ENCODE results near the gene PLEKHM3.

PLEKHM3 gene

GRCh38 chr2:207784898-207785297 is 240.4 kb downstream of the PLEKHM3 start:
- H3K36me3 ChIP-seq (replicated peaks; ENCODE audit: low read depth, low read length) = no peaks in the 10 kb centered on the region
- H3K4me3 ChIP-seq (ENCODE audit: low read length) = no peak overlapping the region
- no peak overlapping the region for H3K9ac ChIP-seq (ENCODE audit: low read length)
- H2AFZ ChIP-seq (ENCODE audit: low read depth, low read length) = no peak overlapping the region
- TF ChIP-seq CTCF (IDR thresholded peaks at IDR 0.05; ENCODE audit: low read depth, low read length) = no peak
- no peak for TF ChIP-seq EZH2phosphoT487 (IDR thresholded peaks at IDR 0.05; ENCODE audit: low read depth)
- peaks cover 10% of the 10 kb centered on the region for H3K4me1 ChIP-seq (ENCODE audit: low read length)
- no peaks in the 10 kb centered on the region for H3K79me2 ChIP-seq (ENCODE audit: low read length)
- H4K20me1 ChIP-seq (ENCODE audit: insufficient read depth, low read length) = no peaks in the 10 kb centered on the region
- no peak overlapping the region for H3K27ac ChIP-seq (ENCODE audit: low read length)
- no peak overlapping the region for H3K4me2 ChIP-seq (ENCODE audit: low read length)
- no peaks in the 10 kb centered on the region for H3K9me3 ChIP-seq (ENCODE audit: insufficient read depth, low read length)
- no peaks in the 10 kb centered on the region; the same call in none of the 2 replicates for H3K27me3 ChIP-seq (ENCODE audit: low read depth, low read length)

- H3K4me3 ChIP-seq (ENCODE audit: low read length) = no peak overlapping the region
- no peaks in the 10 kb centered on the region for H4K20me1 ChIP-seq (ENCODE audit: insufficient read depth, low read length)
- no peak for TF ChIP-seq EZH2phosphoT487 (IDR thresholded peaks at IDR 0.05; ENCODE audit: low read depth)
- TF ChIP-seq CTCF (IDR thresholded peaks at IDR 0.05; ENCODE audit: low read depth, low read length) = no peak
- no peak overlapping the region for H3K9ac ChIP-seq (ENCODE audit: low read length)
- no peaks in the 10 kb centered on the region for H3K9me3 ChIP-seq (ENCODE audit: insufficient read depth, low read length)
- no peak overlapping the region for H2AFZ ChIP-seq (ENCODE audit: low read depth, low read length)
- peaks cover 10% of the 10 kb centered on the region for H3K4me1 ChIP-seq (ENCODE audit: low read length)
- no peak overlapping the region for H3K27ac ChIP-seq (ENCODE audit: low read length)
- H3K27me3 ChIP-seq (ENCODE audit: low read depth, low read length) = no peaks in the 10 kb centered on the region; the same call in none of the 2 replicates
- no peaks in the 10 kb centered on the region for H3K36me3 ChIP-seq (replicated peaks; ENCODE audit: low read depth, low read length)
- no peaks in the 10 kb centered on the region for H3K79me2 ChIP-seq (ENCODE audit: low read length)
- peak overlapping the region; percentile 38 for H3K4me2 ChIP-seq (ENCODE audit: low read length)
Measured at GRCh38 chr2:207783514-207783913, 241.8 kb downstream of the PLEKHM3 start.

GRCh38 chr2:207782238-207783030 is 242.9 kb downstream of the PLEKHM3 start:
- H3K27me3 ChIP-seq (ENCODE audit: low read depth, low read length) = no peaks in the 10 kb centered on the region; the same call in none of the 2 replicates
- no peak overlapping the region for H3K27ac ChIP-seq (ENCODE audit: low read length)
- H2AFZ ChIP-seq (ENCODE audit: low read depth, low read length) = no peak overlapping the region
- H3K4me3 ChIP-seq (ENCODE audit: low read length) = no peak overlapping the region
- H3K4me1 ChIP-seq (ENCODE audit: low read length) = peaks cover 10% of the 10 kb centered on the region
- H3K4me2 ChIP-seq (ENCODE audit: low read length) = no peak overlapping the region
- no peaks in the 10 kb centered on the region for H4K20me1 ChIP-seq (ENCODE audit: insufficient read depth, low read length)
- no peak overlapping the region for H3K9ac ChIP-seq (ENCODE audit: low read length)
- H3K36me3 ChIP-seq (replicated peaks; ENCODE audit: low read depth, low read length) = no peaks in the 10 kb centered on the region
- TF ChIP-seq EZH2phosphoT487 (IDR thresholded peaks at IDR 0.05; ENCODE audit: low read depth) = no peak
- no peak for TF ChIP-seq CTCF (IDR thresholded peaks at IDR 0.05; ENCODE audit: low read depth, low read length)
- H3K79me2 ChIP-seq (ENCODE audit: low read length) = no peaks in the 10 kb centered on the region
- no peaks in the 10 kb centered on the region for H3K9me3 ChIP-seq (ENCODE audit: insufficient read depth, low read length)

- Histone ChIP-seq H3K79me2 (ENCODE audit: low read length) (no peaks in the 10 kb centered on the region), H3K4me2 (ENCODE audit: low read length) (no peak overlapping the region), H3K4me1 (ENCODE audit: low read length) (peaks cover 10% of the 10 kb centered on the region), H3K27ac (ENCODE audit: low read length) (no peak overlapping the region), H3K27me3 (ENCODE audit: low read depth, low read length) (no peaks in the 10 kb centered on the region; the same call in none of the 2 replicates), H2AFZ (ENCODE audit: low read depth, low read length) (no peak overlapping the region), H3K4me3 (ENCODE audit: low read length) (no peak overlapping the region), H3K9me3 (ENCODE audit: insufficient read depth, low read length) (no peaks in the 10 kb centered on the region), H3K36me3 (replicated peaks; ENCODE audit: low read depth, low read length) (no peaks in the 10 kb centered on the region), H4K20me1 (ENCODE audit: insufficient read depth, low read length) (no peaks in the 10 kb centered on the region), H3K9ac (ENCODE audit: low read length) (no peak overlapping the region)
- no peak for TF ChIP-seq EZH2phosphoT487 (IDR thresholded peaks at IDR 0.05; ENCODE audit: low read depth)
- TF ChIP-seq CTCF (IDR thresholded peaks at IDR 0.05; ENCODE audit: low read depth, low read length) = no peak
Measured at GRCh38 chr2:207779523-207779922, 245.8 kb downstream of the PLEKHM3 start.

Data from OCI-LY3 (cell line).